ENCODE data around the gene SLC25A5. TPM values are rescaled to one million over a fixed set of nuclear protein-coding genes. Genes with fewer than 3 reads are reported as not detected.

SLC25A5 gene
- total RNA-seq: 164 and 177 TPM in 2 replicates

DNA sequence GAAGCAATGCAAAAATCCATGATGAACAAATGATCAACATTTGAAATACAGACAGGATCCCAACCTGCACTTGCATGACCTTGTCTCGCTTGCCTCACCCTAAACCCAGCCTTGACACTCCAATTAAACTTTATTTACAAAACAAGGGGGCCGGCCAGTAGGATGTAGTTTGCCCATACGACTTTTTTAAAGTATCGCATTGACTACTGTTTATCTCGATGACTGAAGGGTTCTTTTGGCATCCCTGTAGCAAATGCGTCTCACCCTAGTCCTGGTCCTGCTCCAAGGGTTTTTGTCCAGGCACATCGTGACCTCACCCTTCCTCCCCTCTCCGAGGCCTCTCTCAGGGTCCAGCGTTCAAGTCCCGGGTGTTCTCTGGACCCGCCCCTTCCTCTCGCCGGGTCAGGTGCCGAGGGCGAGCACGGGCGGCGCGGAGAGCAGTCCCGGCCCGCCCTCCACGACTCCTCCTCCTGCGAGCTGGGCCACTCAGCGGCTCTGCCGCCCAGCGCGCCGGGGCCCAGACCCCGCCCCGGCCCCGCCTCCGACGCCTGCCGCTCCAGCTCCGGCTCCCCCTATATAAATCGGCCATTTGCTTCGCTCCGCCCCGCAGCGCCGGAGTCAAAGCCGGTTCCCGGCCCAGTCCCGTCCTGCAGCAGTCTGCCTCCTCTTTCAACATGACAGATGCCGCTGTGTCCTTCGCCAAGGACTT lies at the start of gene SLC25A5:
SLC25A5 (plus strand) TSS at position 603 of the 709 bp plus-strand sequence; CDS start at position 675, 72 bp downstream.

Other genes starting within 250 kb of the SLC25A5 start
- 143 and 150 TPM in 2 replicates for gene PGRMC1, start 232.2 kb upstream of the SLC25A5 start, total RNA-seq
- gene SLC25A43, start 69.1 kb upstream of the SLC25A5 start, total RNA-seq: 17.2 and 18.2 TPM in 2 replicates
- gene STEEP1, start 97.0 kb downstream of the SLC25A5 start, total RNA-seq: 19.6 and 28.7 TPM in 2 replicates
- gene UBE2A, start 106.1 kb downstream of the SLC25A5 start, total RNA-seq: 26.8 and 36.9 TPM in 2 replicates
- 5.8 and 7.5 TPM in 2 replicates for gene NKRF, start 138.0 kb downstream of the SLC25A5 start, total RNA-seq
- gene SEPTIN6, start 224.7 kb downstream of the SLC25A5 start, total RNA-seq: 8.9 and 9.5 TPM in 2 replicates

All from cardiac ventricle fibroblast (primary cell).